Measurements from ENCODE around the gene TRUB1. TPM values are rescaled to one million over a fixed set of nuclear protein-coding genes. Genes with fewer than 3 reads are reported as not detected.

TRUB1 gene
- total RNA-seq, 1 experiment from 2014 or later, result 30.4 TPM

DNA sequence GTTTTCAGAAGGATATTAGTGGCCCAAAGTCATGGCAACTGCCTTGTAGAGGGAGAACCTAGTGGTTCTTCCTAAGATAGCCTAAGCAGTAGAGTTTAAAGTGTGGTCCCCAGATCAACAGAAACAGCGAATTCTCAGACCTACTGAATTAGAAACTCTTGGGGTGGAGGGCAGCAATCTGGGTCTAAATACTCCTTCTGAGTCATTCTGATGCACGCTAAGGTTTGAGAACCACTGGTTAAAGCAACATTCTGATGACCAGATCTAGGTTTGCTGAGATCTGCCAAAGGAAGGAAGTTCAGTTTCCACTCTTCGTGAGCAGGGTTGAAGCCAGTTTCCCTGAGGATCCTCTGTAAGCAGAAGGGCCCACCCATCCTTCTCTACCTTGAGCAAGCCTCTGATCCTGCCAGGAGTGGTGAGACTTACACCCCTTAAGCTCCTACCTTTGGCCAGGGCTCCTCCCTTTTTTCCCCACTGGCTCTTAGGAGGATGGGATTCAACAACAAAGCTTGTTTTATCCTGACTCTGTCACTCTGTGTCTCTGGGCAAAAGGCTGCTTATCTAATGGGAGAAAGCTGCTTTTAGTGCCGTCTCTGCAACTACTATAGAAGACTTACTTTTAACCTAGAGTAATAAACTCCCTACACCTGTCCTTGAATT is 26.8 kb upstream of the TRUB1 start:
- POLR2A ChIA-PET, result no interaction called here
- no peak for ATAC-seq

DNA sequence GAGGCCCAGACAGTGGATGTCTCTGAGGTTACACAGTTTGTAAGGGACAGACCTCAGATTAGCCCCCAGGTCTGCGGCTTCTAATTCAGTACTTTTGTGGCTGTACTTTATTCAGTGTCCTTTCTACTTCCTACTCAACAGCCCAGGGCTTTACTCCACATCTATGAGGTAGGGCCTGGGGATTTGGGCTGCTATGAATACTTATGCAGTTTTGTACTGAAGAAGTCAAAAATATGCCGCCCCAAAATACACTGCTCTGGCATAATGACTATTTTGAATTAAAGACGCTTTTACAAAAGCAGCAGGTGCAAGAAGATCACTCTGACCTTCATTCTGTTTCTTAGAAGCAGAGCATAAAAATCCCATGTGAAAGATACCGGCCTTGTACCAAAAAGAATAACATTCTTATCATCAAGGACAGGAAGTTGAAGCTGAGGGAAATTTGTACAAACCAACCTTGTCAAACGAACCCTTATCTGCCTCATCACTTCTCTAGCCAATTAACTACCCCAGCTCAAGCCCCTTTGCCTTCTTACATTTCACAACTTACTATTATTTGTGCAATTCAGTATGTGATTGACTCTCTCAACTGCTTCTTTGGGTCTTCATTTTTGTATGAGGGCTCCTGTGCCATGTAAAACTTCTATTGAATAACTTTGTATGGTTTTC is 26.1 kb upstream of the TRUB1 start:
- intact Hi-C loops (cut with micrococcal nuclease; ENCODE audit: unreplicated experiment), result no loop called here
- Histone ChIP-seq H3K4me3 (ENCODE audit: low read depth in 2 of 2, low read length in 2 of 2) (no peak overlapping the region), H3K9me3 (ENCODE audit: control insufficient read depth, insufficient read depth, low read depth, low read length) (no peaks in the 10 kb centered on the region), H3K4me1 (ENCODE audit: control insufficient read depth, insufficient read depth, low read length) (no peaks in the 10 kb centered on the region; the same call in 1 of the 2 replicates), H3K27ac (ENCODE audit: low read length) (no peak overlapping the region), H3K27me3 (ENCODE audit: control insufficient read depth, insufficient read depth, low read length) (no peaks in the 10 kb centered on the region), H3K36me3 (ENCODE audit: control insufficient read depth, insufficient read depth, low read length) (no peaks in the 10 kb centered on the region)
- no TSS peak for BruUV-seq (replicated peaks)
- DNase-seq (ENCODE audit: low read depth, low spot score) (no peak), ATAC-seq (no peak)
- in situ Hi-C loops (cut with HindIII; ENCODE audit: low pct_unique_long_range_greater_than_20kb, low sequenced_read_pairs), result no loop called here
- no peak for TF ChIP-seq REST (IDR thresholded peaks at IDR 0.05; ENCODE audit: insufficient read depth in 1 of 2, low read depth in 2 of 2, low read length in 1 of 2)
- TF ChIP-seq SIN3A (IDR thresholded peaks at IDR 0.05; ENCODE audit: borderline replicate concordance, insufficient read depth, low read depth, low read length), result no peak
- no peak for TF ChIP-seq TCF7L2 (IDR thresholded peaks at IDR 0.05; ENCODE audit: low read depth, low read length)
- no peak for TF ChIP-seq CTCF (IDR thresholded peaks at IDR 0.05)
- TF ChIP-seq POLR2AphosphoS5 (IDR thresholded peaks at IDR 0.05; ENCODE audit: low read depth, low read length), result no peak
- ChIA-PET POLR2A (no interaction called here), CTCF (no interaction called here)

More for the DNA sequence above, 26.8 kb upstream of the TRUB1 start:
- Histone ChIP-seq H3K36me3 (ENCODE audit: control insufficient read depth, insufficient read depth, low read length) (no peaks in the 10 kb centered on the region), H3K9me3 (ENCODE audit: control insufficient read depth, insufficient read depth, low read depth, low read length) (no peaks in the 10 kb centered on the region), H3K4me3 (ENCODE audit: low read depth in 2 of 2, low read length in 2 of 2) (no peak overlapping the region), H3K27me3 (ENCODE audit: control insufficient read depth, insufficient read depth, low read length) (no peaks in the 10 kb centered on the region), H3K4me1 (ENCODE audit: control insufficient read depth, insufficient read depth, low read length) (no peaks in the 10 kb centered on the region; the same call in 1 of the 2 replicates), H3K27ac (ENCODE audit: low read length) (no peak overlapping the region)
- in situ Hi-C loops (cut with HindIII; ENCODE audit: low pct_unique_long_range_greater_than_20kb, low sequenced_read_pairs), result no loop called here
- no TSS peak for BruUV-seq (replicated peaks)
- no peak for DNase-seq (ENCODE audit: low read depth, low spot score)
- intact Hi-C loops (cut with micrococcal nuclease; ENCODE audit: unreplicated experiment), result no loop called here
- TF ChIP-seq CTCF (IDR thresholded peaks at IDR 0.05), result no peak
- no peak for TF ChIP-seq TCF7L2 (IDR thresholded peaks at IDR 0.05; ENCODE audit: low read depth, low read length)
- no peak for TF ChIP-seq REST (IDR thresholded peaks at IDR 0.05; ENCODE audit: insufficient read depth in 1 of 2, low read depth in 2 of 2, low read length in 1 of 2)
- no peak for TF ChIP-seq POLR2AphosphoS5 (IDR thresholded peaks at IDR 0.05; ENCODE audit: low read depth, low read length)
- no peak for TF ChIP-seq SIN3A (IDR thresholded peaks at IDR 0.05; ENCODE audit: borderline replicate concordance, insufficient read depth, low read depth, low read length)
- CTCF ChIA-PET, result no interaction called here

Data from Panc1 (cell line).